ENCODE results near the gene ACAD10. TPM values are rescaled to one million over a fixed set of nuclear protein-coding genes. Genes with fewer than 3 reads are reported as not detected.

Gene ACAD10
- total and polyA plus RNA-seq, 4 donors: 10.7 to 34.8 (median 21.2) TPM

- DNase-seq (ENCODE audit: low spot score): no peak
- TF ChIP-seq CTCF (IDR thresholded peaks at IDR 0.05; ENCODE audit: low read depth, low read length, missing input control) (no peak), FOXA2 (IDR thresholded peaks at IDR 0.05) (no peak), NR2F2 (IDR thresholded peaks at IDR 0.05) (no peak), RAD21 (IDR thresholded peaks at IDR 0.05) (no peak), GABPA (IDR thresholded peaks at IDR 0.05 in 1 of 2, conservative IDR thresholded peaks at IDR 0.05 in 1 of 2) (no peak), TAF1 (conservative IDR thresholded peaks at IDR 0.05) (no peak), ZBTB33 (IDR thresholded peaks at IDR 0.05) (no peak)
- TF ChIP-seq, protein P1, sequence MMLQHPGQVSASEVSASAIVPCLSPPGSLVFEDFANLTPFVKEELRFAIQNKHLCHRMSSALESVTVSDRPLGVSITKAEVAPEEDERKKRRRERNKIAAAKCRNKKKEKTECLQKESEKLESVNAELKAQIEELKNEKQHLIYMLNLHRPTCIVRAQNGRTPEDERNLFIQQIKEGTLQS (IDR thresholded peaks at IDR 0.05): no peak
- no peak overlapping the region for H3K4me3 ChIP-seq (ENCODE audit: low read depth in 1 of 3, low read length in 3 of 3)
- H3K9ac ChIP-seq (ENCODE audit: low read depth in 1 of 2, low read length in 2 of 2): no peak overlapping the region
- peaks cover 10 to 47% (median 36%) of the 10 kb centered on the region in 4 donors for H3K36me3 ChIP-seq (ENCODE audit: control insufficient read depth in 4 of 4, insufficient read depth in 3 of 4, low read depth in 1 of 4, low read length in 3 of 4)
- no peak overlapping the region for H3K27ac ChIP-seq (ENCODE audit: low read depth in 1 of 2, low read length in 2 of 2)
- 94% methylated on average over 4 of the region's 4 CpGs for WGBS
- no peaks in the 10 kb centered on the region for H3K9me3 ChIP-seq (ENCODE audit: control insufficient read depth in 4 of 4, low read length in 3 of 4)
- no peaks in the 10 kb centered on the region for H3K27me3 ChIP-seq (ENCODE audit: control insufficient read depth in 4 of 4, insufficient read depth in 4 of 4, low read length in 3 of 4)
- peaks cover 0 to 3% (median 0%) of the 10 kb centered on the region in 4 donors for H3K4me1 ChIP-seq (ENCODE audit: control insufficient read depth in 4 of 4, insufficient read depth in 4 of 4, low read length in 3 of 4)
Observed at GRCh38 chr12:111656016-111656415, 29.8 kb upstream of the ACAD10 start.

DNA sequence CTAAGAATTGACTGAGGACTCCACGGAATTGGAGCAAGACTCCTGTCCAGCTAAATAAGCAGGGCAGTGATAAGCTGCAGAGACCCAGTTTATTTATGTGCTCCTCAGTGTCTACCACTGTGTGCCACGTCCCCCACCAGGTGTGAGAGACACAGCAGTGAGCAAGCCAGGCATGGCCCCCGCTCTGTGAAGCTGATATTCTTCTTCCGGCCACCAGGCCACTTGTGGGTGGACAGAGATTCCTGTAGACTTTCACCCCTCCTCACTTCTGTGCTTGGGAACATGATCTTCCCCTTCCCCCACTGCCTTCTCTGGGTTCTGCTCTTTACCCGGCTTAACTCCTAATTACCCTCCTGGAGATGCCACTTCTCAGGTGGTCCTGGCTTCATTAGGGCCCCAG lies 21.4 kb upstream of the ACAD10 start:
- 93% methylated on average over 5 of the region's 5 CpGs for WGBS
- TF ChIP-seq EGR1 (IDR thresholded peaks at IDR 0.05; ENCODE audit: low read depth in 2 of 2) (no peak), HNF4G (IDR thresholded peaks at IDR 0.05) (no peak), FOXA1 (IDR thresholded peaks at IDR 0.05) (no peak), GABPA (IDR thresholded peaks at IDR 0.05 in 1 of 2, conservative IDR thresholded peaks at IDR 0.05 in 1 of 2) (no peak), YY1 (IDR thresholded peaks at IDR 0.05) (no peak)
- Histone ChIP-seq H3K36me3 (ENCODE audit: control insufficient read depth in 4 of 4, insufficient read depth in 3 of 4, low read depth in 1 of 4, low read length in 3 of 4) (peaks cover 10 to 37% (median 26%) of the 10 kb centered on the region in 4 donors), H3K9me3 (ENCODE audit: control insufficient read depth in 4 of 4, low read length in 3 of 4) (no peaks in the 10 kb centered on the region), H3K27ac (ENCODE audit: low read depth in 1 of 2, low read length in 2 of 2) (no peak overlapping the region), H3K4me1 (ENCODE audit: control insufficient read depth in 4 of 4, insufficient read depth in 4 of 4, low read length in 3 of 4) (peaks cover 0 to 3% (median 0%) of the 10 kb centered on the region in 4 donors), H3K27me3 (ENCODE audit: control insufficient read depth in 4 of 4, insufficient read depth in 4 of 4, low read length in 3 of 4) (no peaks in the 10 kb centered on the region), H3K4me3 (ENCODE audit: low read depth in 1 of 3, low read length in 3 of 3) (no peak overlapping the region), H3K9ac (ENCODE audit: low read depth in 1 of 2, low read length in 2 of 2) (no peak overlapping the region)
- no peak for DNase-seq (ENCODE audit: low spot score)

- Histone ChIP-seq H3K4me3 (ENCODE audit: low read depth in 1 of 3, low read length in 3 of 3) (no peak overlapping the region), H3K36me3 (ENCODE audit: control insufficient read depth in 4 of 4, insufficient read depth in 3 of 4, low read depth in 1 of 4, low read length in 3 of 4) (peaks cover 10 to 41% (median 27%) of the 10 kb centered on the region in 4 donors), H3K27me3 (ENCODE audit: control insufficient read depth in 4 of 4, insufficient read depth in 4 of 4, low read length in 3 of 4) (no peaks in the 10 kb centered on the region), H3K9me3 (ENCODE audit: control insufficient read depth in 4 of 4, low read length in 3 of 4) (no peaks in the 10 kb centered on the region), H3K4me1 (ENCODE audit: control insufficient read depth in 4 of 4, insufficient read depth in 4 of 4, low read length in 3 of 4) (peaks cover 0 to 3% (median 0%) of the 10 kb centered on the region in 4 donors), H3K27ac (ENCODE audit: low read depth in 1 of 2, low read length in 2 of 2) (no peak overlapping the region), H3K9ac (ENCODE audit: low read depth in 1 of 2, low read length in 2 of 2) (no peak overlapping the region)
- WGBS: 93% methylated on average over 11 of the region's 11 CpGs
- TF ChIP-seq JUND (IDR thresholded peaks at IDR 0.05): no peak
- no peak for DNase-seq (ENCODE audit: low spot score)
Observed at GRCh38 chr12:111664961-111665865, 20.6 kb upstream of the ACAD10 start.

Data from liver (tissue), 9 donors.